GM13977 (cell line): ENCODE measurements around the gene CSF2RB.

Experiments
- DNase-seq: peaks from one replicate; pipeline ENCODE4 v3.0.0; 2012; ENCODE audit warnings: low spot score
- CTCF ChIP-seq: IDR thresholded peaks from 2 replicates; pipeline ENCODE4 v1.5.1; 2012; ENCODE audit warnings: mild to moderate bottlenecking, control low read depth; ENCODE audit not compliant: insufficient read depth; ENCODE audit errors: extremely low read depth, missing control alignments
- in situ Hi-C: fragments of 300-500 bp; cut with MboI; formaldehyde crosslinking; loops from one replicate; pipeline ENCODE4 v1.12.0; 2022; ENCODE audit warnings: low sequenced_read_pairs, low pct_unique_long_range_greater_than_20kb, mixed read lengths, inconsistent platforms; ENCODE audit not compliant: unreplicated experiment

CSF2RB gene

GRCh38 chr22:36929621-36930020 is 16.2 kb downstream of the CSF2RB start:
- in situ Hi-C loops = no loop called here
- no peak for DNase-seq
- no peak for TF ChIP-seq CTCF

- no peak for DNase-seq
- no peak for TF ChIP-seq CTCF
- in situ Hi-C loops = no loop called here
Observed at GRCh38 chr22:36930041-36930935, 16.9 kb downstream of the CSF2RB start.

GRCh38 chr22:36931446-36931845 is 18.0 kb downstream of the CSF2RB start:
- TF ChIP-seq CTCF = no peak
- no peak for DNase-seq
- in situ Hi-C loops = no loop called here

GRCh38 chr22:36933629-36934417 is 20.4 kb downstream of the CSF2RB start:
- in situ Hi-C loops = no loop called here
- TF ChIP-seq CTCF = no peak
- DNase-seq = no peak

- no peak for TF ChIP-seq CTCF
- in situ Hi-C loops = no loop called here
- DNase-seq = no peak
Observed at GRCh38 chr22:36934418-36935312, 21.2 kb downstream of the CSF2RB start.

- TF ChIP-seq CTCF = no peak
- in situ Hi-C loops = no loop called here
- DNase-seq = no peak
Observed at GRCh38 chr22:36935313-36935610, 21.8 kb downstream of the CSF2RB start.
